B cell (primary cell): ENCODE results near the gene FST. TPM values are rescaled to one million over a fixed set of nuclear protein-coding genes. Genes with fewer than 3 reads are reported as not detected.

Experiments used
- ATAC-seq: fragments of 200-7000 bp; cut with Tn5 transposase; one replicate; pipeline ENCODE4 v1.10.0; 2021; ENCODE audit warnings: low read depth, mild to moderate bottlenecking, moderate number of reproducible peaks, moderate library complexity
- CTCF ChIA-PET: fragments of 350-600 bp; sonication (Branson Sonifier 250); formaldehyde crosslinking; loops from one replicate; lab custom pipeline; 2021; ENCODE audit warnings: antibody characterized with exemption, inconsistent platforms; lab: Charles Lee
- POLR2A ChIA-PET: fragments of 350-600 bp; sonication (Branson Sonifier 250); formaldehyde crosslinking; loops from one replicate; lab custom pipeline; 2021; ENCODE audit warnings: antibody characterized with exemption; lab: Charles Lee
- DNase-seq: peaks from one replicate; pipeline ENCODE4 v3.0.0; 2013
- H2AFZ ChIP-seq: 2 replicates; pipeline ENCODE4 v1.6.1; 2012; ENCODE audit warnings: mild to moderate bottlenecking, low read depth, low read length; ENCODE audit not compliant: insufficient read depth, poor library complexity, severe bottlenecking
- H3K27ac ChIP-seq, 2 donors: 1 replicate in 1 of 2; 2 replicates in 1 of 2; pipeline ENCODE4 v1.5.1; 2012 to 2013; ENCODE audit warnings: low read length in 2 of 2, mild to moderate bottlenecking in 2 of 2, moderate library complexity in 1 of 2
- H3K27me3 ChIP-seq, 4 experiments: fragments of 200-600 bp in 1 of 4; sonication (generic) in 1 of 4; replicated peaks in 1 of 4; 1 replicate in 2 of 4; 2 replicates in 2 of 4; pipeline versions ENCODE4 v1.6.1 to v1.7.0; 2013 to 2016; ENCODE audit warnings: low read length in 3 of 4, mild to moderate bottlenecking in 2 of 4, mixed read lengths in 1 of 4, moderate library complexity in 1 of 4; ENCODE audit not compliant: insufficient read depth in 4 of 4, control insufficient read depth in 3 of 4; ENCODE audit errors: control extremely low read depth in 1 of 4
- H3K36me3 ChIP-seq, 2 experiments: replicated peaks in 1 of 2; 1 replicate in 1 of 2; 2 replicates in 1 of 2; pipeline versions ENCODE4 v1.6.1 to v1.7.1; 2013; ENCODE audit warnings: low read length in 1 of 2; ENCODE audit not compliant: insufficient read depth in 2 of 2, control insufficient read depth in 1 of 2; ENCODE audit errors: control extremely low read depth in 1 of 2, extremely low read depth in 1 of 2
- H3K4me1 ChIP-seq, 2 donors: fragments of 200-600 bp in 1 of 2; sonication (generic) in 1 of 2; 1 replicate in 1 of 2; 2 replicates in 1 of 2; pipeline versions ENCODE4 v1.5.1 to v1.6.1; 2013 to 2017; ENCODE audit warnings: low read length in 2 of 2; ENCODE audit not compliant: control insufficient read depth in 2 of 2, insufficient read depth in 2 of 2
- H3K4me2 ChIP-seq: replicated peaks from 2 replicates; pipeline ENCODE3; 2012; ENCODE audit warnings: mild to moderate bottlenecking, low read depth, low read length; ENCODE audit not compliant: poor library complexity, severe bottlenecking
- H3K4me3 ChIP-seq, 5 experiments: fragments of 200-600 bp in 1 of 5; sonication (generic) in 1 of 5; 1 replicate in 3 of 5; 2 replicates in 2 of 5; pipeline versions ENCODE4 v1.5.1 to v1.7.0; 2011 to 2016; ENCODE audit warnings: low read length in 4 of 5, mild to moderate bottlenecking in 4 of 5, low read depth in 2 of 5, control low read depth in 1 of 5, moderate library complexity in 1 of 5; ENCODE audit not compliant: insufficient read depth in 1 of 5; ENCODE audit errors: control extremely low read depth in 1 of 5, extremely low read depth in 1 of 5
- H3K79me2 ChIP-seq: fragments of 200-600 bp; sonication (generic); one replicate; pipeline ENCODE4 v1.6.0; 2016; ENCODE audit warnings: low read length; ENCODE audit not compliant: control insufficient read depth, insufficient read depth
- H3K9ac ChIP-seq: fragments of 200-600 bp; sonication (generic); 2 replicates; pipeline ENCODE4 v1.6.1; 2017; ENCODE audit warnings: mild to moderate bottlenecking, low read length, moderate library complexity
- H3K9me3 ChIP-seq, 3 donors: one replicate each; pipeline versions ENCODE4 v1.6.1 to v1.7.1; 2013; ENCODE audit warnings: low read length in 2 of 3; ENCODE audit not compliant: control insufficient read depth in 2 of 3, insufficient read depth in 1 of 3; ENCODE audit errors: control extremely low read depth in 1 of 3
- H4K20me1 ChIP-seq: 2 replicates; pipeline ENCODE4 v1.6.0; 2012; ENCODE audit warnings: mild to moderate bottlenecking, low read length; ENCODE audit not compliant: insufficient read depth, control insufficient read depth, poor library complexity, severe bottlenecking
- H3K27ac Mint-ChIP-seq: one replicate; pipeline ENCODE4 v1.8.0; 2021; ENCODE audit warnings: mixed read lengths
- H3K27me3 Mint-ChIP-seq: one replicate; pipeline ENCODE4 v1.8.0; 2021; ENCODE audit warnings: mixed read lengths
- H3K4me1 Mint-ChIP-seq: one replicate; pipeline ENCODE4 v1.8.0; 2021; ENCODE audit warnings: mixed read lengths
- H3K4me3 Mint-ChIP-seq: one replicate; pipeline ENCODE4 v1.8.0; 2021; ENCODE audit warnings: mixed read lengths
- H3K9me3 Mint-ChIP-seq: one replicate; pipeline ENCODE4 v1.8.0; 2022; ENCODE audit warnings: mixed read lengths; ENCODE audit not compliant: insufficient read depth
- EZH2 ChIP-seq: IDR thresholded peaks from 2 replicates; pipeline ENCODE4 v1.6.1; 2012; ENCODE audit warnings: borderline replicate concordance, low read depth, mild to moderate bottlenecking, moderate library complexity, low read length; ENCODE audit not compliant: insufficient read depth, poor library complexity, severe bottlenecking
- WGBS: methylation state at CpG from one replicate; pipeline ENCODE4 v1.1.5; 2013; ENCODE audit warnings: missing lambda C conversion rate; ENCODE audit not compliant: insufficient coverage; 5-methylcytosine and 5-hydroxymethylcytosine counted together
- intact Hi-C: fragments of 100-400 bp; cut with micrococcal nuclease; formaldehyde crosslinking; loops from one replicate; pipeline ENCODE4 v1.10.0; 2022
- polyA plus RNA-seq: library from polyadenylated mRNA; depleted of rRNA; stranded (reverse); fragments of >200 nt; gene quantifications from 2 replicates; pipeline ENCODE4 v1.2.3, GENCODE V29; 2012
- total RNA-seq, 2 donors: library from RNA; stranded (reverse); fragments of 120-200 nt in 1 of 2; gene quantifications; 1 replicate in 1 of 2; 2 replicates in 1 of 2; pipeline versions ENCODE4 v1.2.3 to v1.2.4, GENCODE V29; 2013 to 2022
- TF ChIP-seq, protein P1 (sequence below): fragments of 200-600 bp; IDR thresholded peaks from one replicate; pipeline ENCODE4 v1.8.0; 2022; ENCODE audit warnings: antibody characterized with exemption, mild to moderate bottlenecking

FST gene
- total and polyA plus RNA-seq, 2 donors (not counting 1 experiment from before 2014, with no cell fraction given) = not detected

GRCh38 chr5:53481159-53481886, 894 bp downstream of the FST start:
- intact Hi-C loops = no loop called here
- no peaks in the 10 kb centered on the region for H3K79me2 ChIP-seq
- H3K27me3 Mint-ChIP-seq = peaks cover 62% of the 10 kb centered on the region
- peaks cover 33 to 36% of the 10 kb centered on the region in 2 donors for H3K4me1 ChIP-seq
- peak overlapping the region; percentile 40 to 74 (median 64) for H3K4me3 ChIP-seq
- ChIA-PET CTCF (interaction anchor here (0.7 to 1.1 kb wide), 3 partner anchors 9 to 746 kb away, joined by 3 read pairs; no protein-coding TSS in a partner anchor), POLR2A (no interaction called here)
- H3K9ac ChIP-seq = peak overlapping the region; percentile 65
- H3K27me3 ChIP-seq = peaks cover 0 to 47% (median 30%) of the 10 kb centered on the region in 4 experiments
- ATAC-seq = no peak
- peak overlapping the region; percentile 92 for H3K4me2 ChIP-seq
- WGBS = no CpG with 5 or more reads among the region's 7 CpGs
- no peaks in the 10 kb centered on the region for H4K20me1 ChIP-seq
- H2AFZ ChIP-seq = peak overlapping the region; percentile 77
- no peaks in the 10 kb centered on the region for H3K9me3 Mint-ChIP-seq
- H3K27ac ChIP-seq = no peak overlapping the region
- TF ChIP-seq, protein P1, sequence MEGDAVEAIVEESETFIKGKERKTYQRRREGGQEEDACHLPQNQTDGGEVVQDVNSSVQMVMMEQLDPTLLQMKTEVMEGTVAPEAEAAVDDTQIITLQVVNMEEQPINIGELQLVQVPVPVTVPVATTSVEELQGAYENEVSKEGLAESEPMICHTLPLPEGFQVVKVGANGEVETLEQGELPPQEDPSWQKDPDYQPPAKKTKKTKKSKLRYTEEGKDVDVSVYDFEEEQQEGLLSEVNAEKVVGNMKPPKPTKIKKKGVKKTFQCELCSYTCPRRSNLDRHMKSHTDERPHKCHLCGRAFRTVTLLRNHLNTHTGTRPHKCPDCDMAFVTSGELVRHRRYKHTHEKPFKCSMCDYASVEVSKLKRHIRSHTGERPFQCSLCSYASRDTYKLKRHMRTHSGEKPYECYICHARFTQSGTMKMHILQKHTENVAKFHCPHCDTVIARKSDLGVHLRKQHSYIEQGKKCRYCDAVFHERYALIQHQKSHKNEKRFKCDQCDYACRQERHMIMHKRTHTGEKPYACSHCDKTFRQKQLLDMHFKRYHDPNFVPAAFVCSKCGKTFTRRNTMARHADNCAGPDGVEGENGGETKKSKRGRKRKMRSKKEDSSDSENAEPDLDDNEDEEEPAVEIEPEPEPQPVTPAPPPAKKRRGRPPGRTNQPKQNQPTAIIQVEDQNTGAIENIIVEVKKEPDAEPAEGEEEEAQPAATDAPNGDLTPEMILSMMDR = no peak
- TF ChIP-seq EZH2 = no peak
- H3K36me3 ChIP-seq = no peaks in the 10 kb centered on the region
- H3K4me1 Mint-ChIP-seq = peaks cover 39% of the 10 kb centered on the region
- H3K9me3 ChIP-seq = no peaks in the 10 kb centered on the region
- no peak overlapping the region for H3K27ac Mint-ChIP-seq
- DNase-seq = no peak
- peak overlapping the region; percentile 85 for H3K4me3 Mint-ChIP-seq
